HepG2 (cell line): Measurements from ENCODE around the gene IQCK. TPM values are rescaled to one million over a fixed set of nuclear protein-coding genes. Genes with fewer than 3 reads are reported as not detected.

Experiments
- ATRX ChIP-seq: sonication (generic); formaldehyde crosslinking; IDR thresholded peaks from 2 replicates; pipeline ENCODE4 v1.4.0; 2020; ENCODE audit warnings: missing genetic modification reagents, borderline replicate concordance
- HCFC1 ChIP-seq: fragments of 150-350 bp; IDR thresholded peaks from 2 replicates; pipeline ENCODE4 v1.6.1; 2014; ENCODE audit warnings: low read depth, low read length
- HNF1A ChIP-seq, 2 experiments: sonication (generic) in 1 of 2; formaldehyde crosslinking in 1 of 2; IDR thresholded peaks; 2 replicates each; pipeline versions ENCODE4 v1.4.0 to v1.6.1; 2016 to 2020; ENCODE audit warnings: borderline replicate concordance in 1 of 2, low read depth in 1 of 2, mild to moderate bottlenecking in 1 of 2, missing genetic modification reagents in 1 of 2
- KDM1A ChIP-seq: IDR thresholded peaks from 2 replicates; pipeline ENCODE4 v1.6.1; 2016; ENCODE audit warnings: missing compliant biosample characterization
- MXD1 ChIP-seq: sonication (generic); formaldehyde crosslinking; IDR thresholded peaks from 2 replicates; pipeline ENCODE4 v1.4.0; 2020; ENCODE audit warnings: mild to moderate bottlenecking, missing genetic modification reagents
- SRSF1 ChIP-seq: fragments of 200-400 bp; formaldehyde crosslinking; optimal IDR thresholded peaks from 2 replicates; pipeline ENCODE3; 2017; ENCODE audit warnings: mild to moderate bottlenecking, low read depth, low read length, moderate library complexity
- U2AF2 ChIP-seq: fragments of 200-400 bp; formaldehyde crosslinking; IDR thresholded peaks from 2 replicates; pipeline ENCODE4 v1.6.1; 2017; ENCODE audit warnings: low read depth, mild to moderate bottlenecking, low read length
- ZNF614 ChIP-seq: IDR thresholded peaks from 2 replicates; pipeline ENCODE4 v1.6.1; 2018; ENCODE audit warnings: missing biosample characterization, missing genetic modification reagents, inconsistent platforms, borderline replicate concordance
- ZNF7 ChIP-seq: IDR thresholded peaks from 2 replicates; pipeline ENCODE4 v1.6.1; 2016; ENCODE audit warnings: missing biosample characterization, missing genetic modification reagents
- polyA plus RNA-seq, 8 experiments: library from polyadenylated mRNA; depleted of rRNA in 3 of 8; stranded (reverse) in 7 of 8; unstranded in 1 of 8; fragments of >200 nt; fragmentation: Illumina TruSeq in 4 of 8; extraction: Trizol in 4 of 8; gene quantifications; 2 replicates each; pipeline versions ENCODE4 v1.2.1 to v1.2.3, GENCODE V29; 2011 to 2016; ENCODE audit warnings: low read depth in 4 of 8, missing spikeins in 1 of 8, mixed read lengths in 1 of 8; ENCODE audit not compliant: insufficient read depth in 1 of 8
- total RNA-seq, 5 experiments: library from RNA; depleted of rRNA; stranded (reverse); fragments of >200 nt; fragmentation: Illumina TruSeq; extraction: Trizol; gene quantifications; 2 replicates each; pipeline ENCODE4 v1.2.3, GENCODE V29; 2016; ENCODE audit warnings: low read depth in 1 of 5
- TF ChIP-seq, protein P1 (sequence below): sonication (generic); formaldehyde crosslinking; IDR thresholded peaks from 2 replicates; pipeline ENCODE4 v1.8.1; 2023; ENCODE audit warnings: mild to moderate bottlenecking, moderate library complexity, missing genetic modification reagents
- TF ChIP-seq, protein P2 (sequence below): sonication (generic); formaldehyde crosslinking; IDR thresholded peaks from 2 replicates; pipeline ENCODE4 v1.5.0; 2020; ENCODE audit warnings: mild to moderate bottlenecking, missing genetic modification reagents, borderline replicate concordance
- TF ChIP-seq, protein P3 (sequence below), 2 experiments: sonication (generic) in 1 of 2; formaldehyde crosslinking in 1 of 2; IDR thresholded peaks; 2 replicates each; pipeline versions ENCODE4 v1.5.1 to v1.6.1; 2011 to 2020; ENCODE audit warnings: borderline replicate concordance in 1 of 2, low read depth in 1 of 2, low read length in 1 of 2, mild to moderate bottlenecking in 1 of 2, missing genetic modification reagents in 1 of 2, moderate library complexity in 1 of 2

Gene IQCK
- total and polyA plus RNA-seq, 2 of the 13 experiments (the other 11 are each of a cell fraction or from before 2014, with no cell fraction given) = 5.1 to 7.3 TPM

DNA sequence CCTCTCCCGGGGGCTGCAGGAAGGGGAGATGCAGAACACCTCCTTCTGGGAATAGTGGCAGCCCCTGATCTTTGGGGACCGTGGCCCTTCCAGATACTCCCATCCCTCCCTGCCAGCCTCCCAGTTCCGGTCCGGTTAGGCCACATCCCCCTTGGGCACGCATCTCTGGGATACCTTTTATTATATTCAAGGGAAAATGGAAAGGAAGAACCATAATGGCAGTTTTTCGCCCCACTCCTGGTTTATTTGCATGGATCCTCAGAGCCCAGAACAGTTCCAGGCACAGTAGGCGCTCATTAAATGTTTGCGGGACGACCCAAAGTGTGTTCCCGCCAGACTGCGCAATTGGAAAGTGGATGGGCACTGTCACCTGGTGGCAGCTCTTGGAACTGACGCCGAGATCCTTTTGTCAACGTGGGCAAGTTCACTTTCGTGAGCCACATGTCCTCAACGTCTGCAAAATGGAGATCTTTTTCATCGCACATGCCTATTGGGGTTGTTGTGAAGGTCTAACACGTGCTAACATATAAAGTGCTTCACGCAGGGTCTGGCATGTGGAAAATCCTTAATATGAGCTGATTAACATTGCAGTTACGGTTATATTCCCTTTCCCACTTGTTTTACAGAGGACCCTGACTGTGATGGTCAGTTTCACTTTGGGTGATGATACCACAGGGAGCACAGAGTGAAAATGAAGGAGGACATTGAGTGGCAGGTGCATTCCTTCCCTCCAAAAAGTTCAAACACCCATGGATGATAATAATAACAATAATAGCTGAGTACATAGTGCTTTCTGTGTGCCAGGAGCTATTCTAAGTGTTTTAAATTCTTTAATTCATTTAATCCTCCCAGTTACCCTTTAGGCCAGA lies 168.2 kb downstream of the IQCK start (continued):
- TF ChIP-seq, protein P1, sequence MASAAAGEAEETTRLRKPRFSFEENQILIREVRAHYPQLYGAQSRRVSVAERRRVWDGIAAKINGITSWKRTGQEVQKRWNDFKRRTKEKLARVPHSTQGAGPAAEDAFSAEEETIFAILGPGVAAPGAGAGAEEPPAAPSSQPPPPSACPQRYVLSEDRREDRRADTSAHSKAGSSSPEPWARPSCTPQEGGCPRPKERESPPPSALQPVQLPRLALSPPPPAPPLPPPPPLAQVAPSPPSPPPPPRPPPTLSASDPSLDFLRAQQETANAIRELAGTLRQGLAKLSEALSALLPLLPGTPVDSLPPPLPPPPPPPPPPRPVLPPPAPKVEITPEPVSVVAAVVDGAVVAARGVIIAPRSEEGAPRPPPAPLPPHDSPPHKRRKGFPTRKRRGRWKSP (CRISPR knock-in tag) = no peak
- TF ChIP-seq U2AF2 (no peak), KDM1A (CRISPR knock-in tag) (no peak), ZNF614 (CRISPR knock-in tag) (peak; percentile 58; the same call in 1 of the 2 replicates), MXD1 (CRISPR knock-in tag) (peak; percentile 61; the same call in 1 of the 2 replicates), ATRX (CRISPR knock-in tag) (no peak), ZNF7 (CRISPR knock-in tag) (no peak), HCFC1 (no peak), SRSF1 (no peak), HNF1A (IDR thresholded peaks at IDR 0.05; ENCODE audit: low read depth) (no peak), HNF1A (CRISPR knock-in tag; IDR thresholded peaks at IDR 0.05; ENCODE audit: borderline replicate concordance) (no peak)
- TF ChIP-seq, protein P2, sequence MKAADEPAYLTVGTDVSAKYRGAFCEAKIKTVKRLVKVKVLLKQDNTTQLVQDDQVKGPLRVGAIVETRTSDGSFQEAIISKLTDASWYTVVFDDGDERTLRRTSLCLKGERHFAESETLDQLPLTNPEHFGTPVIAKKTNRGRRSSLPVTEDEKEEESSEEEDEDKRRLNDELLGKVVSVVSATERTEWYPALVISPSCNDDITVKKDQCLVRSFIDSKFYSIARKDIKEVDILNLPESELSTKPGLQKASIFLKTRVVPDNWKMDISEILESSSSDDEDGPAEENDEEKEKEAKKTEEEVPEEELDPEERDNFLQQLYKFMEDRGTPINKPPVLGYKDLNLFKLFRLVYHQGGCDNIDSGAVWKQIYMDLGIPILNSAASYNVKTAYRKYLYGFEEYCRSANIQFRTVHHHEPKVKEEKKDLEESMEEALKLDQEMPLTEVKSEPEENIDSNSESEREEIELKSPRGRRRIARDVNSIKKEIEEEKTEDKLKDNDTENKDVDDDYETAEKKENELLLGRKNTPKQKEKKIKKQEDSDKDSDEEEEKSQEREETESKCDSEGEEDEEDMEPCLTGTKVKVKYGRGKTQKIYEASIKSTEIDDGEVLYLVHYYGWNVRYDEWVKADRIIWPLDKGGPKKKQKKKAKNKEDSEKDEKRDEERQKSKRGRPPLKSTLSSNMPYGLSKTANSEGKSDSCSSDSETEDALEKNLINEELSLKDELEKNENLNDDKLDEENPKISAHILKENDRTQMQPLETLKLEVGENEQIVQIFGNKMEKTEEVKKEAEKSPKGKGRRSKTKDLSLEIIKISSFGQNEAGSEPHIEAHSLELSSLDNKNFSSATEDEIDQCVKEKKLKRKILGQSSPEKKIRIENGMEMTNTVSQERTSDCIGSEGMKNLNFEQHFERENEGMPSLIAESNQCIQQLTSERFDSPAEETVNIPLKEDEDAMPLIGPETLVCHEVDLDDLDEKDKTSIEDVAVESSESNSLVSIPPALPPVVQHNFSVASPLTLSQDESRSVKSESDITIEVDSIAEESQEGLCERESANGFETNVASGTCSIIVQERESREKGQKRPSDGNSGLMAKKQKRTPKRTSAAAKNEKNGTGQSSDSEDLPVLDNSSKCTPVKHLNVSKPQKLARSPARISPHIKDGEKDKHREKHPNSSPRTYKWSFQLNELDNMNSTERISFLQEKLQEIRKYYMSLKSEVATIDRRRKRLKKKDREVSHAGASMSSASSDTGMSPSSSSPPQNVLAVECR (CRISPR knock-in tag) = no peak; the same call in 1 of the 2 replicates
- TF ChIP-seq, protein P3, sequence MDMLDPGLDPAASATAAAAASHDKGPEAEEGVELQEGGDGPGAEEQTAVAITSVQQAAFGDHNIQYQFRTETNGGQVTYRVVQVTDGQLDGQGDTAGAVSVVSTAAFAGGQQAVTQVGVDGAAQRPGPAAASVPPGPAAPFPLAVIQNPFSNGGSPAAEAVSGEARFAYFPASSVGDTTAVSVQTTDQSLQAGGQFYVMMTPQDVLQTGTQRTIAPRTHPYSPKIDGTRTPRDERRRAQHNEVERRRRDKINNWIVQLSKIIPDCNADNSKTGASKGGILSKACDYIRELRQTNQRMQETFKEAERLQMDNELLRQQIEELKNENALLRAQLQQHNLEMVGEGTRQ (IDR thresholded peaks at IDR 0.05; ENCODE audit: low read depth, low read length) = no peak
- TF ChIP-seq, protein P3 (CRISPR knock-in tag; IDR thresholded peaks at IDR 0.05; ENCODE audit: borderline replicate concordance) = no peak
